MCF 10A (cell line): ENCODE results near the gene OSGEP. TPM values are rescaled to one million over a fixed set of nuclear protein-coding genes. Genes with fewer than 3 reads are reported as not detected.

Experiments
- Bru-seq: library from RNA; stranded (reverse); fragments of 400-500 nt; gene quantifications from one replicate; lab custom pipeline; 2021; lab: Mats Ljungman, UMichigan
- BruChase-seq, 2 experiments: library from RNA; stranded (reverse); fragments of 400-500 nt; gene quantifications; one replicate each; lab custom pipeline; 2021; lab: Mats Ljungman, UMichigan
- BruUV-seq: library from RNA; stranded (reverse); fragments of 400-500 nt; replicated peaks from 2 replicates; lab custom pipeline; 2021; lab: Mats Ljungman, UMichigan
- CTCF ChIA-PET: fragments of 300-600 bp; sonication (Branson Sonifier 250); formaldehyde crosslinking; extraction: SDS; loops from one replicate; lab custom pipeline; 2021; ENCODE audit warnings: antibody characterized with exemption, inconsistent platforms; lab: Yijun Ruan, JAX
- POLR2A ChIA-PET: fragments of 300-600, 350-650 bp; sonication (Branson Sonifier 250); formaldehyde crosslinking; extraction: SDS; loops from one replicate; lab custom pipeline; 2020; ENCODE audit warnings: antibody characterized with exemption, inconsistent platforms; lab: Yijun Ruan, JAX
- DNase-seq: peaks from one replicate; pipeline ENCODE4 v3.0.0-alpha.2; 2018; ENCODE audit not compliant: unreplicated experiment
- H3K27ac Mint-ChIP-seq: one replicate; pipeline ENCODE4 v1.8.0; 2022; ENCODE audit warnings: mild to moderate bottlenecking, low read depth, mixed read lengths; ENCODE audit not compliant: unreplicated experiment
- H3K27me3 Mint-ChIP-seq: one replicate; pipeline ENCODE4 v1.8.0; 2022; ENCODE audit warnings: mixed read lengths; ENCODE audit not compliant: insufficient read depth, unreplicated experiment
- H3K36me3 Mint-ChIP-seq: one replicate; pipeline ENCODE4 v1.8.0; 2022; ENCODE audit warnings: mild to moderate bottlenecking, moderate library complexity, mixed read lengths; ENCODE audit not compliant: insufficient read depth, unreplicated experiment
- H3K4me1 Mint-ChIP-seq: one replicate; pipeline ENCODE4 v1.8.0; 2022; ENCODE audit warnings: mixed read lengths; ENCODE audit not compliant: insufficient read depth, unreplicated experiment
- H3K4me3 Mint-ChIP-seq: one replicate; pipeline ENCODE4 v1.8.0; 2022; ENCODE audit warnings: mild to moderate bottlenecking, moderate library complexity, mixed read lengths; ENCODE audit not compliant: unreplicated experiment
- H3K9me3 Mint-ChIP-seq: one replicate; pipeline ENCODE4 v1.8.0; 2022; ENCODE audit warnings: mixed read lengths; ENCODE audit not compliant: unreplicated experiment
- CTCF ChIP-seq: fragments of 200-600 bp; IDR thresholded peaks from one replicate; pipeline ENCODE4 v1.8.0; 2022; ENCODE audit warnings: antibody characterized with exemption, mild to moderate bottlenecking; ENCODE audit not compliant: unreplicated experiment
- intact Hi-C: fragments of 100-400 bp; cut with micrococcal nuclease; formaldehyde crosslinking; loops from 2 replicates; pipeline ENCODE4 v1.14.1; 2022
- long read RNA-seq: library from polyadenylated mRNA; stranded (forward); transcript quantifications from one replicate; pipeline ENCODE4 v2.0.0, GENCODE V29; 2022
- total RNA-seq: library from RNA; stranded (reverse); gene quantifications from 2 replicates; pipeline ENCODE4 v1.2.3, GENCODE V29; 2022

Gene OSGEP
- total RNA-seq (27.2 and 34.7 TPM in 2 replicates), Bru-seq, nascent RNA (percentile 83 among the genes with signal in this experiment), BruChase-seq, experiment 1, labeled RNA remaining after a 6-hour chase (percentile 69 among the genes with signal in this experiment), BruChase-seq, experiment 2, labeled RNA remaining after a 2-hour chase (percentile 83 among the genes with signal in this experiment)
- long read RNA-seq, transcript OSGEP-201 (11 exons, 2,002 nt): major isoform, 34 of 50 reads
- long read RNA-seq, partial matches to known transcripts: 2 of 50 reads
- long read RNA-seq, other reads (novel, unspliced or antisense): 13 of 50 reads

GRCh38 chr14:20454516-20455354, at the start of gene OSGEP, which contains the start of gene APEX1:
OSGEP (minus strand) TSS chr14:20454812; CDS start chr14:20454683, 129 bp downstream.
APEX1 (plus strand) TSS chr14:20455226; CDS start chr14:20455646, 420 bp downstream.
- Mint-ChIP-seq H3K4me1 (peaks cover 7% of the 10 kb centered on the region), H3K36me3 (peaks cover 33% of the 10 kb centered on the region), H3K27me3 (no peaks in the 10 kb centered on the region), H3K4me3 (no peak within 1 kb of the TSS), H3K9me3 (no peaks in the 10 kb centered on the region), H3K27ac (no peak within 1 kb of the TSS)
- intact Hi-C loops: loop anchor here (1.0 to 2.0 kb wide), 6 partner anchors 41 to 228 kb away; partner anchors contain the start of genes PARP2 and TEP1
- peak; percentile 99 for DNase-seq
- TF ChIP-seq CTCF: no peak
- CTCF ChIA-PET: interaction anchor here (0.6 to 4.9 kb wide), 13 partner anchors 17 to 560 kb away, joined by 3 to 25 read pairs (median 3); partner anchors contain the start of gene TEP1
- BruUV-seq: no TSS peak
- POLR2A ChIA-PET: interaction anchor here (0.6 to 5.3 kb wide), 32 partner anchors 8 to 1056 kb away, joined by 3 to 81 read pairs (median 4); partner anchors contain the start of genes CCNB1IP1, METTL17, METTL3 and PARP2

- no peak for TF ChIP-seq CTCF
- no peak overlapping the region for H3K4me3 Mint-ChIP-seq
- intact Hi-C loops: no loop called here
- ChIA-PET POLR2A (no interaction called here), CTCF (no interaction called here)
- H3K4me1 Mint-ChIP-seq: peaks cover 9% of the 10 kb centered on the region
- H3K27ac Mint-ChIP-seq: no peak overlapping the region
- no peaks in the 10 kb centered on the region for H3K36me3 Mint-ChIP-seq
- no peak for DNase-seq
- H3K9me3 Mint-ChIP-seq: no peaks in the 10 kb centered on the region
- BruUV-seq: no TSS peak
- no peaks in the 10 kb centered on the region for H3K27me3 Mint-ChIP-seq
Measured at GRCh38 chr14:20503898-20504297, 49.3 kb upstream of the OSGEP start.

GRCh38 chr14:20501346-20501745, 46.7 kb upstream of the OSGEP start:
- no peaks in the 10 kb centered on the region for H3K27me3 Mint-ChIP-seq
- H3K4me3 Mint-ChIP-seq: no peak overlapping the region
- intact Hi-C loops: no loop called here
- no peaks in the 10 kb centered on the region for H3K36me3 Mint-ChIP-seq
- ChIA-PET POLR2A (no interaction called here), CTCF (no interaction called here)
- H3K27ac Mint-ChIP-seq: no peak overlapping the region
- no TSS peak for BruUV-seq
- peaks cover 13% of the 10 kb centered on the region for H3K4me1 Mint-ChIP-seq
- no peaks in the 10 kb centered on the region for H3K9me3 Mint-ChIP-seq
- TF ChIP-seq CTCF: no peak
- DNase-seq: peak; percentile 48

DNA sequence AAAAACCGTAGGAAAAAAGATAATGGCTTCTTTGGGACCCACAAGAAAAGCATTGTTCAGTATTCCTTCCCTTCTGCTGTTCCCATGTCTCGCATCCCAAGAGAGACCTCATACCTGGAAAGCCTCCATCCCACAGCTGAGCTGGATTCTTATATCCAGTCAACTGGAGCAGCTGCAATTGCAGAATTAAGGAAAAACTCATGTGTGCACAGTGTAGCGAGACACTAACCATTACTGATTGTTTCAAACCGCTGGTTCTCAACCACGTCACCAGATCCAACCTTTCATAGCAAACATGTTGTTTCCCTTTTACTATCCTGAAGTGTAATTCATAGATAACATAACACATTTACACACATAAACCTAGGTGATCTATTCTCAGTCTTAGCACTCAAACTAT, 45.3 kb upstream of the OSGEP start:
- Mint-ChIP-seq H3K9me3 (no peaks in the 10 kb centered on the region), H3K4me3 (no peak overlapping the region), H3K4me1 (peaks cover 23% of the 10 kb centered on the region), H3K36me3 (no peaks in the 10 kb centered on the region), H3K27me3 (no peaks in the 10 kb centered on the region), H3K27ac (no peak overlapping the region)
- CTCF ChIA-PET: interaction anchor here (0.6 to 1.2 kb wide), 2 partner anchors 27 to 36 kb away, joined by 3 read pairs; no protein-coding TSS in a partner anchor
- DNase-seq: no peak
- TF ChIP-seq CTCF: no peak
- POLR2A ChIA-PET: no interaction called here
- BruUV-seq: no TSS peak
- intact Hi-C loops: no loop called here
